SK-N-SH treated with all-trans-retinoic acid at 6 μM for 48 hours (cell line): ENCODE data around the gene ZNF778.

Experiments used
- ATAC-seq: fragments of 200-7000 bp; cut with Tn5 transposase; 3 replicates; pipeline ENCODE4 v1.9.1; 2020; ENCODE audit warnings: mild to moderate bottlenecking, moderate library complexity
- ARNTL ChIP-seq: fragments of 450-650 bp; formaldehyde crosslinking; IDR thresholded peaks from 2 replicates; pipeline ENCODE4 v1.5.0; 2020; ENCODE audit warnings: low read depth, mild to moderate bottlenecking, moderate library complexity, borderline replicate concordance
- BACH2 ChIP-seq: fragments of 250-450 bp; sonication (Bioruptor Pico); IDR thresholded peaks from 2 replicates; pipeline ENCODE4 v1.9.0; 2021; ENCODE audit warnings: mild to moderate bottlenecking, borderline replicate concordance
- CSDC2 ChIP-seq: fragments of 250-450 bp; sonication (Bioruptor Pico); IDR thresholded peaks from 2 replicates; pipeline ENCODE4 v1.5.0; 2020; ENCODE audit warnings: mild to moderate bottlenecking, moderate library complexity
- ESRRG ChIP-seq: fragments of 250-450 bp; sonication (Bioruptor Pico); IDR thresholded peaks from 2 replicates; pipeline ENCODE4 v1.6.1; 2021; ENCODE audit warnings: mild to moderate bottlenecking
- GLIS3 ChIP-seq: fragments of 250-450 bp; sonication (Bioruptor Pico); IDR thresholded peaks from 2 replicates; pipeline ENCODE4 v1.5.0; 2020; ENCODE audit warnings: mild to moderate bottlenecking, moderate library complexity
- ISL1 ChIP-seq: fragments of 250-450 bp; sonication (Bioruptor Pico); IDR thresholded peaks from 2 replicates; pipeline ENCODE4 v2.1.2; 2022; ENCODE audit warnings: mild to moderate bottlenecking, moderate library complexity
- OSR1 ChIP-seq: fragments of 250-450 bp; sonication (Bioruptor Pico); IDR thresholded peaks from 2 replicates; pipeline ENCODE4 v1.8.0; 2022; ENCODE audit warnings: moderate library complexity, mild to moderate bottlenecking, inconsistent platforms
- PPARA ChIP-seq: fragments of 250-450 bp; sonication (Bioruptor Pico); IDR thresholded peaks from 2 replicates; pipeline ENCODE4 v1.5.0; 2020; ENCODE audit warnings: mild to moderate bottlenecking, borderline replicate concordance
- RARB ChIP-seq: fragments of 250-450 bp; sonication (Bioruptor Pico); IDR thresholded peaks from 2 replicates; pipeline ENCODE4 v1.8.0; 2021; ENCODE audit warnings: mild to moderate bottlenecking, moderate library complexity
- SNAI2 ChIP-seq: fragments of 250-450 bp; sonication (Bioruptor Pico); IDR thresholded peaks from 2 replicates; pipeline ENCODE4 v1.5.0; 2020; ENCODE audit warnings: mild to moderate bottlenecking, moderate library complexity
- TOX ChIP-seq: fragments of 250-450 bp; sonication (Bioruptor Pico); IDR thresholded peaks from 2 replicates; pipeline ENCODE4 v1.8.0; 2021; ENCODE audit warnings: mild to moderate bottlenecking, moderate library complexity, borderline replicate concordance
- ZFP3 ChIP-seq: fragments of 250-450 bp; sonication (Bioruptor Pico); IDR thresholded peaks from 2 replicates; pipeline ENCODE4 v1.5.0; 2020; ENCODE audit warnings: mild to moderate bottlenecking, moderate library complexity
- ZFP30 ChIP-seq: fragments of 450-650 bp; formaldehyde crosslinking; IDR thresholded peaks from 2 replicates; pipeline ENCODE4 v1.5.0; 2022; ENCODE audit warnings: mild to moderate bottlenecking, moderate library complexity
- ZNF565 ChIP-seq: fragments of 450-650 bp; formaldehyde crosslinking; conservative IDR thresholded peaks from 2 replicates; pipeline ENCODE4 v1.5.0; 2020; ENCODE audit warnings: low read depth, mild to moderate bottlenecking, moderate library complexity
- ZNF8 ChIP-seq: fragments of 450-650 bp; formaldehyde crosslinking; IDR thresholded peaks from 2 replicates; pipeline ENCODE4 v1.5.0; 2020; ENCODE audit warnings: mild to moderate bottlenecking, moderate library complexity
- TF ChIP-seq, protein P1 (sequence below): fragments of 250-450 bp; sonication (Bioruptor Pico); IDR thresholded peaks from 2 replicates; pipeline ENCODE4 v1.8.0; 2020; ENCODE audit warnings: mild to moderate bottlenecking, moderate library complexity, borderline replicate concordance
- TF ChIP-seq, protein P2 (sequence below): fragments of 250-450 bp; sonication (Bioruptor Pico); IDR thresholded peaks from 2 replicates; pipeline ENCODE4 v1.5.1; 2021; ENCODE audit warnings: mild to moderate bottlenecking, moderate library complexity
- TF ChIP-seq, protein P3 (sequence below): fragments of 250-450 bp; sonication (Bioruptor Pico); IDR thresholded peaks from 2 replicates; pipeline ENCODE4 v1.5.1; 2020; ENCODE audit warnings: low read depth, mild to moderate bottlenecking, moderate library complexity
- TF ChIP-seq, protein P4 (sequence below): fragments of 250-450 bp; sonication (Bioruptor Pico); IDR thresholded peaks from 2 replicates; pipeline ENCODE4 v1.5.0; 2020; ENCODE audit warnings: mild to moderate bottlenecking, moderate library complexity

The ZNF778 gene

DNA sequence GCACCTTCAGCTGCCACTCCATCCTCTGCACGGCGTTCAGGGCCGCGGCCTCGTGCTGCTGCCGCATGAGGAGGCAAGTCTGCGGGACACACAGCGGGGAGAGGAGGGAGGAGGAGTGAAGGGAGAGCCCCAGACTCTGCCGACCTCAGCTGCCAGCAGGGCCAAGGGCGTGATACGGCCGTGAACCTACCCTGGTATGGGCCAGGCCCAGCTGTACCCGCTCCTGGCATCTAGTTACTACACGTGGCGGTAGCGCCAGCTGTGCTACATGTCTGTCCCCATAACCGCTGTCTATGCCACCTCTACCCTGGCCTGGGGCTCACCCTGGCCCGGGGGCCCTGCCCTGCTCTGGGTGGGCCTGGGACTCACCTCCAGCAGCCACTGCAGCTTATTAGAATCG lies 51.1 kb downstream of the ZNF778 start:
- no peak for TF ChIP-seq SNAI2 (CRISPR knock-in tag)
- TF ChIP-seq, protein P1, sequence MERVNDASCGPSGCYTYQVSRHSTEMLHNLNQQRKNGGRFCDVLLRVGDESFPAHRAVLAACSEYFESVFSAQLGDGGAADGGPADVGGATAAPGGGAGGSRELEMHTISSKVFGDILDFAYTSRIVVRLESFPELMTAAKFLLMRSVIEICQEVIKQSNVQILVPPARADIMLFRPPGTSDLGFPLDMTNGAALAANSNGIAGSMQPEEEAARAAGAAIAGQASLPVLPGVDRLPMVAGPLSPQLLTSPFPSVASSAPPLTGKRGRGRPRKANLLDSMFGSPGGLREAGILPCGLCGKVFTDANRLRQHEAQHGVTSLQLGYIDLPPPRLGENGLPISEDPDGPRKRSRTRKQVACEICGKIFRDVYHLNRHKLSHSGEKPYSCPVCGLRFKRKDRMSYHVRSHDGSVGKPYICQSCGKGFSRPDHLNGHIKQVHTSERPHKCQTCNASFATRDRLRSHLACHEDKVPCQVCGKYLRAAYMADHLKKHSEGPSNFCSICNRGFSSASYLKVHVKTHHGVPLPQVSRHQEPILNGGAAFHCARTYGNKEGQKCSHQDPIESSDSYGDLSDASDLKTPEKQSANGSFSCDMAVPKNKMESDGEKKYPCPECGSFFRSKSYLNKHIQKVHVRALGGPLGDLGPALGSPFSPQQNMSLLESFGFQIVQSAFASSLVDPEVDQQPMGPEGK (CRISPR knock-in tag) = no peak
- TF ChIP-seq, protein P2, sequence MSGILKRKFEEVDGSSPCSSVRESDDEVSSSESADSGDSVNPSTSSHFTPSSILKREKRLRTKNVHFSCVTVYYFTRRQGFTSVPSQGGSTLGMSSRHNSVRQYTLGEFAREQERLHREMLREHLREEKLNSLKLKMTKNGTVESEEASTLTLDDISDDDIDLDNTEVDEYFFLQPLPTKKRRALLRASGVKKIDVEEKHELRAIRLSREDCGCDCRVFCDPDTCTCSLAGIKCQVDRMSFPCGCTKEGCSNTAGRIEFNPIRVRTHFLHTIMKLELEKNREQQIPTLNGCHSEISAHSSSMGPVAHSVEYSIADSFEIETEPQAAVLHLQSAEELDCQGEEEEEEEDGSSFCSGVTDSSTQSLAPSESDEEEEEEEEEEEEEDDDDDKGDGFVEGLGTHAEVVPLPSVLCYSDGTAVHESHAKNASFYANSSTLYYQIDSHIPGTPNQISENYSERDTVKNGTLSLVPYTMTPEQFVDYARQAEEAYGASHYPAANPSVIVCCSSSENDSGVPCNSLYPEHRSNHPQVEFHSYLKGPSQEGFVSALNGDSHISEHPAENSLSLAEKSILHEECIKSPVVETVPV (CRISPR knock-in tag) = no peak
- no peak for ATAC-seq

DNA sequence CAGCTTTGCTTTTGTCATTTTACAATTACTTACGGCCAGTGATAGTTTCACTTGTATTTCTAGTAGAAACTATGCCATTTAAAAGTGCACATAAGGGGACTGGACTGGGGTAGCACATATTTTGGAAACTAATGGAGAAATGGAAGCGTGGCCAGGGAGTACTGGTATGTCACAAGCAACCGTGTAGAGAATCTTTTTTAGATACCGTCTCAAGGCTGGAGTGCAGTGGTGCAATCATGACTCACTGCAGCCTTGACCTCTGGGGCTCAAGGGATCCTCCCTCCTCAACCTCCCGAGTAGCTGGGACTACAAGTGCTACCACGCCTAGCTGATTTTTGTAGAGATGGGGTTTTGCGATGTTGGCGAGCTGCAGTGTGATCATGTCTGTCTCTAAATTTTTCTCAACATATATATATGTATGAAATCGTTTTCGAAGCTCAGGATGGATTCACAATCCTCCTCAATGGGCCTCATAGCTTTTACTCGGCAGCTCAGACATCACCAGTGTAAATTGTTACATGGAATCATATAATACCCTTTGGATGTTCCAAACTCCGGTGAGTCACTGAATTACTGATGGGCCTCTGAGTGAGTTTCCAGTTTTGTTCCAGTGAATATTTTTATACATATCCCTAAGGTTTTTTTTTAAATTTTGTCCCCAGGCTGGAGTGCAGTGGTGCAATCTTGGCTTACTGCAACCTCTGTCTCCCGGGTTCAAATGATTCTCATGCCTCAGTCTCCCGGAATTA lies 51.7 kb downstream of the ZNF778 start:
- TF ChIP-seq ZFP30 (CRISPR knock-in tag) (no peak), BACH2 (no peak), ARNTL (CRISPR knock-in tag) (no peak), ESRRG (CRISPR knock-in tag) (no peak), ISL1 (CRISPR knock-in tag) (no peak), ZNF565 (CRISPR knock-in tag) (no peak), CSDC2 (CRISPR knock-in tag) (no peak), SNAI2 (CRISPR knock-in tag) (no peak), ZFP3 (CRISPR knock-in tag) (no peak), GLIS3 (CRISPR knock-in tag) (no peak), OSR1 (CRISPR knock-in tag) (no peak), ZNF8 (CRISPR knock-in tag) (no peak), TOX (CRISPR knock-in tag) (no peak)
- TF ChIP-seq, protein P3, sequence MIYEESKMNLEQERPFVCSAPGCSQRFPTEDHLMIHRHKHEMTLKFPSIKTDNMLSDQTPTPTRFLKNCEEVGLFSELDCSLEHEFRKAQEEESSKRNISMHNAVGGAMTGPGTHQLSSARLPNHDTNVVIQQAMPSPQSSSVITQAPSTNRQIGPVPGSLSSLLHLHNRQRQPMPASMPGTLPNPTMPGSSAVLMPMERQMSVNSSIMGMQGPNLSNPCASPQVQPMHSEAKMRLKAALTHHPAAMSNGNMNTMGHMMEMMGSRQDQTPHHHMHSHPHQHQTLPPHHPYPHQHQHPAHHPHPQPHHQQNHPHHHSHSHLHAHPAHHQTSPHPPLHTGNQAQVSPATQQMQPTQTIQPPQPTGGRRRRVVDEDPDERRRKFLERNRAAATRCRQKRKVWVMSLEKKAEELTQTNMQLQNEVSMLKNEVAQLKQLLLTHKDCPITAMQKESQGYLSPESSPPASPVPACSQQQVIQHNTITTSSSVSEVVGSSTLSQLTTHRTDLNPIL (CRISPR knock-in tag) = no peak
- TF ChIP-seq, protein P1 (CRISPR knock-in tag) = no peak
- no peak for ATAC-seq

DNA sequence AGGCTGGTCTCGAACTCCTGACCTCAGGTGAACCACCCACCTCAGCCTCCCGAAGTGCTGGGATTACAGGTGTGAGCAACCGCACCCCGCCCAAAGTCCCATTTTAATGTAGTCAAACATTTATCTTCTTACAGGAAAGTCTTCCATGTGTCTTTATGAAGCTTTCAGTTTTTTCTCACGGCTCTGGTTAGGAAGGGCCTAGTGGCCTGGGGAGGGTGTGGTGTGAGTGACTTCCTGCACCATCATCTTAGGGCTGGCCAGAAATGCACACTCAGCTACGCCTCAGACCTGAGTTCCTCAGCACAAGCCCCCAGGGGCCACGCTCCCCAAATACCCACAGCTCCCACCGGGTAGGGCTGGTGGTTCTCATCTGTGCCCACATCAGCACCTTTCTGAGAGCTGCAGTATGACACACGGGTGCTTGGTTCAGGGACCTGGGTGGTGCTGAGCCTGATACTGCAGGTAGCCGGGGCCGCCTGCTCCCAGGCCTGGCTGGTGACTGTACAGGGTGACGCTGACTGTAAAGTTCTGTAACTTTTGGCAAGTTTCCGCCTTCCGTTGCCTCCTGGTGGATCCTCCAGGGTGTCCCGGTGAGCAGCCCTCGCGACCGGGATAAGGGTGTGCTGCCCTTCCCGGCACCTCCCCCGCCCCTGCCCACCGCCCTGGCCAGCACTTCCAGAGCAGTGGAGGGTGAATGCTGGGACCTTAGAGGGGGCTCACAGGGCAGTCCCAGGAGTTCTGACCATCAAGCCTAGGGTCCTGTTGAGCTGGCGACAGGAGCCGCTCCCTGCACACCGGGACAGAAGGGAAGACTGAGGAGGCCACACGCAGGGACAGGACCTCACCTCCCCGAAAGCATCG lies 52.5 kb downstream of the ZNF778 start:
- TF ChIP-seq, protein P2 (CRISPR knock-in tag) = no peak
- TF ChIP-seq, protein P3 (CRISPR knock-in tag) = no peak
- TF ChIP-seq ZFP3 (CRISPR knock-in tag) (no peak), TOX (CRISPR knock-in tag) (no peak), ZFP30 (CRISPR knock-in tag) (no peak), OSR1 (CRISPR knock-in tag) (no peak), RARB (CRISPR knock-in tag) (no peak), PPARA (no peak), SNAI2 (CRISPR knock-in tag) (no peak)
- TF ChIP-seq, protein P4, sequence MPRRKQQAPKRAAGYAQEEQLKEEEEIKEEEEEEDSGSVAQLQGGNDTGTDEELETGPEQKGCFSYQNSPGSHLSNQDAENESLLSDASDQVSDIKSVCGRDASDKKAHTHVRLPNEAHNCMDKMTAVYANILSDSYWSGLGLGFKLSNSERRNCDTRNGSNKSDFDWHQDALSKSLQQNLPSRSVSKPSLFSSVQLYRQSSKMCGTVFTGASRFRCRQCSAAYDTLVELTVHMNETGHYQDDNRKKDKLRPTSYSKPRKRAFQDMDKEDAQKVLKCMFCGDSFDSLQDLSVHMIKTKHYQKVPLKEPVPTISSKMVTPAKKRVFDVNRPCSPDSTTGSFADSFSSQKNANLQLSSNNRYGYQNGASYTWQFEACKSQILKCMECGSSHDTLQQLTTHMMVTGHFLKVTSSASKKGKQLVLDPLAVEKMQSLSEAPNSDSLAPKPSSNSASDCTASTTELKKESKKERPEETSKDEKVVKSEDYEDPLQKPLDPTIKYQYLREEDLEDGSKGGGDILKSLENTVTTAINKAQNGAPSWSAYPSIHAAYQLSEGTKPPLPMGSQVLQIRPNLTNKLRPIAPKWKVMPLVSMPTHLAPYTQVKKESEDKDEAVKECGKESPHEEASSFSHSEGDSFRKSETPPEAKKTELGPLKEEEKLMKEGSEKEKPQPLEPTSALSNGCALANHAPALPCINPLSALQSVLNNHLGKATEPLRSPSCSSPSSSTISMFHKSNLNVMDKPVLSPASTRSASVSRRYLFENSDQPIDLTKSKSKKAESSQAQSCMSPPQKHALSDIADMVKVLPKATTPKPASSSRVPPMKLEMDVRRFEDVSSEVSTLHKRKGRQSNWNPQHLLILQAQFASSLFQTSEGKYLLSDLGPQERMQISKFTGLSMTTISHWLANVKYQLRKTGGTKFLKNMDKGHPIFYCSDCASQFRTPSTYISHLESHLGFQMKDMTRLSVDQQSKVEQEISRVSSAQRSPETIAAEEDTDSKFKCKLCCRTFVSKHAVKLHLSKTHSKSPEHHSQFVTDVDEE = no peak
- ATAC-seq = no peak
